Measurements from ENCODE around the gene RPS6KC1. TPM values are rescaled to one million over a fixed set of nuclear protein-coding genes. Genes with fewer than 3 reads are reported as not detected.

The RPS6KC1 gene
- total RNA-seq, 1 donor from 2014 or later, result 19.9 TPM

GRCh38 chr1:213266983-213267772 is 216.1 kb downstream of the RPS6KC1 start:
- H3K4me1 Mint-ChIP-seq (ENCODE audit: unreplicated experiment), result peaks cover 18% of the 10 kb centered on the region
- DNase-seq (ENCODE audit: low spot score), result no peak
- H3K27me3 Mint-ChIP-seq (ENCODE audit: unreplicated experiment), result peaks cover 2% of the 10 kb centered on the region
- H3K36me3 Mint-ChIP-seq (ENCODE audit: low read depth, unreplicated experiment), result peaks cover 8% of the 10 kb centered on the region
- H3K4me3 Mint-ChIP-seq (ENCODE audit: unreplicated experiment), result no peak overlapping the region
- no peak for TF ChIP-seq CTCF (IDR thresholded peaks at IDR 0.05; ENCODE audit: unreplicated experiment)
- H3K27ac Mint-ChIP-seq (ENCODE audit: unreplicated experiment), result no peak overlapping the region
- H3K9me3 Mint-ChIP-seq (ENCODE audit: unreplicated experiment), result no peaks in the 10 kb centered on the region

- H3K4me1 Mint-ChIP-seq (ENCODE audit: unreplicated experiment), result peaks cover 17% of the 10 kb centered on the region
These were observed 217.2 kb downstream of the RPS6KC1 start for GRCh38 chr1:213268221-213268620.

DNA sequence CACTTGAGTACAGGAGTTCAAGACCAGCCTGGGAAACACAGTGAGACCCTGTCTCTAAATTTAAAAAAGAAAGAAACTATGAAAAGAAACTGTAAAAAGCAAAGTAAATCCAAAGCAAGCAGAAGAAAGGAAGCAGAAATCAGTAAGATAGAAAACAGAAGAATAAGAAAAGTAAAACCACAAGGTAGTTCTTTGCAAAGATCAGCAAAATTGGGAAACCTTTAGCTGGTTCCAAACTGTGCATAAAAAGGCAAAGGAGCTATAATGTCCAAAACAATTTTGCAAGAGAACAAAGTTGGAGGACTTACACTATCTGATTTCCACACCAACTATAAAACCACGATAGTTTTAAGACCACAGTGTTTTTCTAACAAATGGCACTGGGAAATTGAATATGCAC is 218.8 kb downstream of the RPS6KC1 start:
- Mint-ChIP-seq H3K4me1 (ENCODE audit: unreplicated experiment) (peaks cover 10% of the 10 kb centered on the region), H3K27ac (ENCODE audit: unreplicated experiment) (no peak overlapping the region), H3K9me3 (ENCODE audit: unreplicated experiment) (no peaks in the 10 kb centered on the region), H3K4me3 (ENCODE audit: unreplicated experiment) (no peak overlapping the region), H3K36me3 (ENCODE audit: low read depth, unreplicated experiment) (peaks cover 13% of the 10 kb centered on the region), H3K27me3 (ENCODE audit: unreplicated experiment) (peaks cover 2% of the 10 kb centered on the region)
- no peak for DNase-seq (ENCODE audit: low spot score)
- TF ChIP-seq CTCF (IDR thresholded peaks at IDR 0.05; ENCODE audit: unreplicated experiment), result no peak

More at GRCh38 chr1:213268221-213268620, 217.2 kb downstream of the RPS6KC1 start:
- H3K27me3 Mint-ChIP-seq (ENCODE audit: unreplicated experiment), result peaks cover 2% of the 10 kb centered on the region
- no peak for DNase-seq (ENCODE audit: low spot score)
- H3K36me3 Mint-ChIP-seq (ENCODE audit: low read depth, unreplicated experiment), result peaks cover 10% of the 10 kb centered on the region
- no peak overlapping the region for H3K4me3 Mint-ChIP-seq (ENCODE audit: unreplicated experiment)
- no peaks in the 10 kb centered on the region for H3K9me3 Mint-ChIP-seq (ENCODE audit: unreplicated experiment)
- no peak overlapping the region for H3K27ac Mint-ChIP-seq (ENCODE audit: unreplicated experiment)
- no peak for TF ChIP-seq CTCF (IDR thresholded peaks at IDR 0.05; ENCODE audit: unreplicated experiment)

GRCh38 chr1:213273546-213273945 is 222.5 kb downstream of the RPS6KC1 start:
- peaks cover 12% of the 10 kb centered on the region for H3K4me1 Mint-ChIP-seq (ENCODE audit: unreplicated experiment)
- TF ChIP-seq CTCF (IDR thresholded peaks at IDR 0.05; ENCODE audit: unreplicated experiment), result no peak
- no peak overlapping the region for H3K4me3 Mint-ChIP-seq (ENCODE audit: unreplicated experiment)
- H3K27ac Mint-ChIP-seq (ENCODE audit: unreplicated experiment), result peak overlapping the region; percentile 79
- peaks cover 13% of the 10 kb centered on the region for H3K36me3 Mint-ChIP-seq (ENCODE audit: low read depth, unreplicated experiment)
- no peaks in the 10 kb centered on the region for H3K9me3 Mint-ChIP-seq (ENCODE audit: unreplicated experiment)
- no peak for DNase-seq (ENCODE audit: low spot score)
- H3K27me3 Mint-ChIP-seq (ENCODE audit: unreplicated experiment), result peaks cover 2% of the 10 kb centered on the region

- Mint-ChIP-seq H3K27ac (ENCODE audit: unreplicated experiment) (peak overlapping the region; percentile 79), H3K27me3 (ENCODE audit: unreplicated experiment) (peaks cover 2% of the 10 kb centered on the region), H3K4me1 (ENCODE audit: unreplicated experiment) (peaks cover 12% of the 10 kb centered on the region), H3K4me3 (ENCODE audit: unreplicated experiment) (no peak overlapping the region), H3K9me3 (ENCODE audit: unreplicated experiment) (no peaks in the 10 kb centered on the region), H3K36me3 (ENCODE audit: low read depth, unreplicated experiment) (peaks cover 12% of the 10 kb centered on the region)
- no peak for DNase-seq (ENCODE audit: low spot score)
- no peak for TF ChIP-seq CTCF (IDR thresholded peaks at IDR 0.05; ENCODE audit: unreplicated experiment)
These were observed 223.1 kb downstream of the RPS6KC1 start for GRCh38 chr1:213274140-213274539.

All from endothelial cell (in vitro differentiated cells).